ENCODE data around the gene YIPF6. TPM values are rescaled to one million over a fixed set of nuclear protein-coding genes. Genes with fewer than 3 reads are reported as not detected.
"Not testable (repeated sequence)": the region's sequence is repeated elsewhere in the genome, so short reads cannot be mapped to it uniquely, and the experiment has no call there.

Gene YIPF6
- 24.0 TPM for total RNA-seq

GRCh38 chrX:68498508-68499379, at the start of gene YIPF6:
YIPF6 (plus strand) TSS chrX:68499051; CDS start chrX:68499067, 16 bp downstream.
- peak; percentile 93 for ATAC-seq

GRCh38 chrX:68451720-68452119, 47.1 kb upstream of the YIPF6 start:
- ATAC-seq, result no peak

- no peak for ATAC-seq
Measured at GRCh38 chrX:68454476-68455150, 44.2 kb upstream of the YIPF6 start.

- no peak for ATAC-seq
Measured at GRCh38 chrX:68455151-68455510, 43.7 kb upstream of the YIPF6 start.

- no peak for ATAC-seq
Measured at GRCh38 chrX:68461093-68461492, 37.8 kb upstream of the YIPF6 start.

- no peak for ATAC-seq
Measured at GRCh38 chrX:68461576-68461975, 37.3 kb upstream of the YIPF6 start.

- no peak for ATAC-seq
Measured at GRCh38 chrX:68462197-68462596, 36.7 kb upstream of the YIPF6 start.

- ATAC-seq, result no peak
Measured at GRCh38 chrX:68462653-68463052, 36.2 kb upstream of the YIPF6 start.

GRCh38 chrX:68463880-68464279, 35.0 kb upstream of the YIPF6 start:
- no peak for ATAC-seq

- no peak for ATAC-seq
Measured at GRCh38 chrX:68464796-68465195, 34.1 kb upstream of the YIPF6 start.

GRCh38 chrX:68480969-68481368, 17.9 kb upstream of the YIPF6 start:
- no peak for ATAC-seq

GRCh38 chrX:68486198-68486597, 12.7 kb upstream of the YIPF6 start:
- not testable (repeated sequence) for ATAC-seq

GRCh38 chrX:68487254-68487653, 11.6 kb upstream of the YIPF6 start:
- no peak for ATAC-seq

GRCh38 chrX:68487924-68488323, 10.9 kb upstream of the YIPF6 start:
- ATAC-seq, result no peak

- ATAC-seq, result no peak
Measured at GRCh38 chrX:68488657-68489056, 10.2 kb upstream of the YIPF6 start.

- peak; percentile 77 for ATAC-seq
Measured at GRCh38 chrX:68490644-68491043, 8.2 kb upstream of the YIPF6 start.

- ATAC-seq, result no peak
Measured at GRCh38 chrX:68492583-68492982, 6.3 kb upstream of the YIPF6 start.

- not testable (repeated sequence) for ATAC-seq
Measured at GRCh38 chrX:68493776-68494175, 5.1 kb upstream of the YIPF6 start.

GRCh38 chrX:68498044-68498507, 775 bp upstream of the YIPF6 start:
- no peak for ATAC-seq

- ATAC-seq, result no peak
Measured at GRCh38 chrX:68499543-68500504, 973 bp downstream of the YIPF6 start.

- ATAC-seq, result no peak
Measured at GRCh38 chrX:68503836-68504636, 5.2 kb downstream of the YIPF6 start.

GRCh38 chrX:68506649-68507048, 7.8 kb downstream of the YIPF6 start:
- no peak for ATAC-seq

Measured in esophagus mucosa (tissue), 1 donor.